NCI-H146 treated with DMSO at 0.1 percent for 48 hours (cell line): ENCODE results near the gene HAUS8.

Source experiments
- DNase-seq: peaks from one replicate; lab custom pipeline; 2025; ENCODE audit not compliant: unreplicated experiment; lab: John Stamatoyannopoulos, UW

HAUS8 gene

GRCh38 chr19:17001603-17002183 lies 73.6 kb downstream of the HAUS8 start:
- DNase-seq, result no peak
